HS-5 (cell line): ENCODE measurements around the gene DNM2.

Experiments
- DNase-seq: peaks from one replicate; pipeline ENCODE4 v3.0.0-alpha.2; 2012; ENCODE audit warnings: low read depth

The DNM2 gene

GRCh38 chr19:10776900-10777650 is 59.2 kb downstream of the DNM2 start:
- no peak for DNase-seq

- peak; percentile 32 for DNase-seq
Measured at GRCh38 chr19:10780368-10780767, 62.5 kb downstream of the DNM2 start.

GRCh38 chr19:10782795-10783194 is 64.9 kb downstream of the DNM2 start:
- DNase-seq = no peak

DNA sequence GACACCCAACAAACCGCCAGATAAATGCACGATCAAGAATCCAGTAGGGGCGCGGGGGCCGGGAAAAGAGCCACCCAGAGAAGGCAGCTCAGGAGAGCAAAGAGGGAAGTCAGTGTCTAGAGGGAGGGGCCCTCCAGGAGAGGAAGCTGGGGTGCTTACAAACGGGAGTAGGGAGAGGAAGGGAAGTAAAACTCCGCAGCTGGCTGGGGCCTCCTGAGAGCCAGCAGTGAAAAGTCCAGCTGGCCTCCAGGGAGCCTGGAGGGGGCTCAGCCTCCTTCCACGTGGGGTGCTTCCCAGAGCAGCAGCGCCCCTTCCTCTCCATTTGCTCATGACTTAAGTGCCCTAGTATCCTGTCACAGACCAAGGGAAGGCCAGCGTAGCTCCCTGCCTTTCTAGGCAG is 66.4 kb downstream of the DNM2 start:
- DNase-seq = no peak

GRCh38 chr19:10788146-10788545 is 70.3 kb downstream of the DNM2 start:
- DNase-seq = no peak

- DNase-seq = no peak
Measured at GRCh38 chr19:10789866-10790265, 72.0 kb downstream of the DNM2 start.

DNA sequence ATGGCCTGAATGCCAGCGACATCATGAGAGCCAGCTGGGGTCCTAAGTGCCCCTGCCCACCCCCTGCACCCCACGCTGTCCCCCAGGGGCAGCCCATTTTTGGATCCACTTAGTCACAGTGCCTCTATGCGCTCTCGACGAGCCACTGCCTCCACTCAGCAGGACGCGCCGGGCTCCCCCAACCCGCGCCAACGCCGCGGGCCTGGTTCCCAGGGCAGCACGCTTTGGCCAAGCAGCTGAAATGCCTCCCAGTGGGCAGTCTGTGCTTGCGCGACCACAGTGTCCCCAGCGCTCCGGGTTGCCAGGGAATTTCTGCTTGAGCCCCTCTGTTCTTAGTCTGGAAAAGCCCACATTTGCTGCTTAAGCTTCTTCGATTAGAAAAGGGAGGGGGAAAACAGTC is 78.8 kb downstream of the DNM2 start:
- DNase-seq = no peak

- DNase-seq = no peak
Measured at GRCh38 chr19:10797078-10797477, 79.2 kb downstream of the DNM2 start.

DNA sequence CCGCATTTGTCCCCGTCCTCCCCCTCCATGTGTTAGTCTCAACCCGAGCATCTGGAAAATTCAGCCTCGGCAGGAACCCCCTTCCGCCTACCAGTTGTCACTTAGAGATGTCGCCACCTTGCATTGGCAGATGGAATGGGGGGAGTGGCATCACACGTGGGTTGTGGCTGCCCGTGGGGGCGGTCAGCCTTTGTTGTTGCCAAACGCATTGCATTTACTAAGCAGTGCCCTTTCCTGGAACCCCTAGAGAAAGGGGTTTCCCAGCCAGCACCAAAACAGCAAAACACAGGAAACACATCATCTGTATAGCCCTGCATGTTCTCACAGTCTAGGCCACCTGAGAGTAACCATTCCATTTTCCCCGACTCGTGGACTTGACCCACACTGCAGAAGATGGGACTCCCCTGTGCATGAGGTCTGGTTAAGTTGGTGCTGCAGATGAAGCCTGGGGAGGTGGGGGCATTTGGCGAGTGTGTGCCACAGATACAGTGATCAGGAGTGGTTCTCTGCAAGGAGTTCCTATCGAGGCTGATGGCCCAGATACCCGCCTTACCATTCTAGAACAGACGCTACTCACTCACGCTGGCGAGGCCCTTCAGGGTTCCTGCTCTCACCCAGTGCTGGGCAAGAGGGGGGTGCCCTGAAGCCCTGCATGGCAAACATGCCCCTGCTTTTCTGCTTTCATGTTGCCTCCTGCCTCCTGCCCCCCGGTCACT is 79.8 kb downstream of the DNM2 start:
- no peak for DNase-seq

- DNase-seq = no peak
Measured at GRCh38 chr19:10800488-10800887, 82.6 kb downstream of the DNM2 start.

- no peak for DNase-seq
Measured at GRCh38 chr19:10802479-10802878, 84.6 kb downstream of the DNM2 start.

DNA sequence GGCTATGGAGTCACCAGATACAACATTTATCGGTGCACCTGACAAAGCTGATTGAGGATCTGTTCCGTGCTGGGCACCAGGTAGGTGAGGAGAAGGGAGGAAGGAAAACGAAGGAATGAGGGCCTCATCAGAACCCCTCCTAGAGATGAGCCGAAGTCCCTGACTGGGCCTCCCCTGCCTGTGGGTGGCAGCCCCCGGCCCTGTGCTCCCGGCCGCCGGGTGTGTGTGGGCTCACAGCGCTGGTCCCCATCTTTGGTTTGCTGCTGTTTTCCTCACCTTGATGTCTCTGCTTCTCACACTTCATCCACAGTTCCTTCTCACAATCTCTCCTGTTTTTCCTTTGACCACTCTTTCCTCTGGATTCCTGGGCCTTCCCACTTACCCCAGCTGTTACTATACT is 85.4 kb downstream of the DNM2 start:
- no peak for DNase-seq

GRCh38 chr19:10805065-10805757 is 87.3 kb downstream of the DNM2 start:
- DNase-seq = no peak

DNA sequence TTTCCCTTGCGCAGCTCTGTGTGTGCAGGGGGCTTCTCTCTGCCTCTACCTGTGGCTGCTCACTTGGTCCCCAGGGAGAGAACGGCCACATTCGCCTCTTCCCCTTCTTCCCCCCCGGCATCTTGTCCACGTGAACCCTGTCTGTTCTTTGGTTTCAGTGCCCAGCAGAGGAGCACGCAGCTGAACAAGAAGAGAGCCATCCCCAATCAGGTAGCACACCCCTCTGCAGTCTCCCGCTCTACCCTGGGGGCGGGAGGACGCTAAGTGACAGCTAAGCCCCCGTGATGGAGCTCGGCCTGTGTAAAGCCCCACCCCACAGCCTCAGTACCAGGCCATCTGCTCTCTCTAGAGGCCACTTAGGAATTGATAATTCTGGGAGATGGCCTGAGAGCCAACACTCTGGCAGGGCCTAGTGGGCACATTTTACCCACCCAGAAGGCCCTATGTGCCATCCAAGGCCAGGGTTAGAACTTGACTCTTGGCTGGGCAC is 87.9 kb downstream of the DNM2 start:
- no peak for DNase-seq

DNA sequence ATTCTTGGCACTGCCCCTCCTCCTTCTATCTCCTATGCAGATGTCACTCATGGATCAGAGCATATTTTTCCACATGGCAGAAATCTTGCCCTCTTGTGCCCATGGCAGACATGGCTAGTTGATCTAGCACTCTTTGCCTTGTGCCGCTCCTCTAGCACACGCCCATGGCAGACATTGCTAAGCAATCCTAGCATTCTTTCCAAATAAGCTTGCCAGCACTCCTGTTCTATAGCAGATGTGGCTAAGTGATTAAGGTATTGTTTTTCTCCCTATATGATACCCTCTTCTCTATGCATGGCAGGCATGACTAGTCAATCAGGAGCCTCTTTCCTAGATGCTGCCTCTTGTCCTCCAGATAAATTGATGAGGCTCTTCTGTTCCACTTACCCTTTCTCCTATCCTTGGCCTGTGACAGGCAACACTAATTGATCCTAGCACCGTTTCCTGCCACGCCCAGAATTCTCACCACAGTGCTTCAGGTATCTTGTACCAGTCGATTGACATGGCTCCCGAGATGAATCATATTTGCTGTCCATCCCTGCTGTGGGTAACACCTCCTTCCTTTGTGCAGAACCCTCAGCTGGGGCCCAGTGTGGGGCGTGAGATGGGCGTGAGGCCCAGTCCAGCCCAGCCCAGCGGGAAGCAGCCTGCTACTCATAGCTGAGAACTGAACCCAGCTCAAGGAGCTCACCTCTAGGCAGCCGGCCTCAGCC is 91.2 kb downstream of the DNM2 start:
- no peak for DNase-seq

- DNase-seq = no peak
Measured at GRCh38 chr19:10809651-10810285, 91.9 kb downstream of the DNM2 start.

- no peak for DNase-seq
Measured at GRCh38 chr19:10811391-10812111, 93.7 kb downstream of the DNM2 start.

GRCh38 chr19:10812196-10812595 is 94.3 kb downstream of the DNM2 start:
- no peak for DNase-seq

DNA sequence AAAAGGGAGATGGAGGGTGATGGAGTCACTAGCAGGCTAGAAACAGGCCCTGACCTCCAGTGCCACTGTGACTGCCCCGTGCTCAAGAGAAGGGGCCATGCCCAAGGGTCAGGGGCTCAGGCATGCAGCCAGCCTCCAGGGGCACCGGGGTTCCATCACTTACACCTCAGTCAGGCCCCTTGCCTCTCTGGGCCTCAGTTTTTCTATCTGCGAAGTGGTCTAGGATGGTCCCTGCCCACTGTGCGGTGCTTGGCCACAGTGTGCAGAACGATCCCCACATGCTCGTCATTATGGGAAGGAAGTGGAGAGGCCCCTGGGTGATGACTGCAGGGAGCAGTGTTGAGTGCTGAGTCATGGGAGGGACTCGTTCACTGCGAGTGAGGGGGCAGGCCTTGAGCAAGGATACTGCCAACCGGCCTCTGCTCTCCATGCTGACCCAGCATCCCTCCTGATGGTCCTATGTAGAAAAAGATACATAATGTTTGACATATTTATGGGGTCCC is 95.1 kb downstream of the DNM2 start:
- peak; percentile 93 for DNase-seq

- no peak for DNase-seq
Measured at GRCh38 chr19:10815007-10815536, 97.2 kb downstream of the DNM2 start.
